HG02798 (cell line): ENCODE results near the gene MYO15A.
A peak's percentile ranks its signal among the peaks of the same experiment; 100 is the strongest.

Experiments used
- ATAC-seq: cut with Tn5 transposase; IDR thresholded peaks from one replicate; pipeline ENCODE4 v1.9.1; 2021; ENCODE audit warnings: mild to moderate bottlenecking; ENCODE audit not compliant: unreplicated experiment, poor library complexity

MYO15A gene

GRCh38 chr17:18182110-18182977, 73.8 kb downstream of the MYO15A start:
- no peak for ATAC-seq

GRCh38 chr17:18182978-18183333, 74.4 kb downstream of the MYO15A start:
- peak; percentile 42 for ATAC-seq

- ATAC-seq = peak; percentile 82
These were observed 75.0 kb downstream of the MYO15A start, which contains the start of gene ALKBH5 for GRCh38 chr17:18183334-18184142. Gene ALKBH5 (plus strand): TSS chr17:18183828. CDS start chr17:18184244, 416 bp downstream.

- ATAC-seq = peak; percentile 6
These were observed 75.8 kb downstream of the MYO15A start for GRCh38 chr17:18184143-18185031.

- ATAC-seq = no peak
These were observed 76.8 kb downstream of the MYO15A start for GRCh38 chr17:18185391-18185790.

- ATAC-seq = no peak
These were observed 77.5 kb downstream of the MYO15A start for GRCh38 chr17:18185832-18186626.

GRCh38 chr17:18186627-18186982, 78.0 kb downstream of the MYO15A start:
- ATAC-seq = no peak

GRCh38 chr17:18187226-18187625, 78.7 kb downstream of the MYO15A start:
- no peak for ATAC-seq

- ATAC-seq = no peak
These were observed 79.5 kb downstream of the MYO15A start for GRCh38 chr17:18187821-18188761.

- ATAC-seq = no peak
These were observed 82.2 kb downstream of the MYO15A start for GRCh38 chr17:18190628-18191235.

- ATAC-seq = no peak
These were observed 82.7 kb downstream of the MYO15A start for GRCh38 chr17:18191236-18191667.

GRCh38 chr17:18191967-18192366, 83.4 kb downstream of the MYO15A start:
- no peak for ATAC-seq

GRCh38 chr17:18194394-18194793, 85.8 kb downstream of the MYO15A start:
- no peak for ATAC-seq

- ATAC-seq = no peak
These were observed 86.2 kb downstream of the MYO15A start for GRCh38 chr17:18194804-18195203.

GRCh38 chr17:18195246-18195645, 86.7 kb downstream of the MYO15A start:
- no peak for ATAC-seq

GRCh38 chr17:18197535-18198194, 89.1 kb downstream of the MYO15A start:
- no peak for ATAC-seq

GRCh38 chr17:18198530-18198929, 90.0 kb downstream of the MYO15A start:
- ATAC-seq = no peak

- ATAC-seq = no peak
These were observed 92.6 kb downstream of the MYO15A start for GRCh38 chr17:18201108-18201507.
